Ovary (tissue), 9 donors: Measurements from ENCODE around the gene LRRN4CL. TPM values are rescaled to one million over a fixed set of nuclear protein-coding genes. Genes with fewer than 3 reads are reported as not detected.
A peak's percentile ranks its signal among the peaks of the same experiment; 100 is the strongest.

Experiments
- DNase-seq, 5 donors: peaks; one replicate each; pipeline ENCODE4 v3.0.0-alpha.2; 2019 to 2020
- H3K27ac ChIP-seq, 2 donors: fragments of 200-600 bp; one replicate each; pipeline versions ENCODE4 v1.5.1 to v1.8.0; 2019 to 2022
- H3K27me3 ChIP-seq: fragments of 200-600 bp; one replicate; pipeline ENCODE4 v1.8.0; 2022
- H3K36me3 ChIP-seq: fragments of 200-600 bp; sonication (generic); one replicate; pipeline ENCODE4 v1.5.1; 2019
- H3K4me1 ChIP-seq: one replicate; pipeline ENCODE4 v1.8.1; 2013; ENCODE audit warnings: mild to moderate bottlenecking, moderate library complexity; ENCODE audit not compliant: insufficient read depth
- H3K4me3 ChIP-seq: fragments of 200-600 bp; sonication (generic); one replicate; pipeline ENCODE4 v1.5.1; 2017
- H3K9me3 ChIP-seq, 2 donors: fragments of 200-600 bp in 1 of 2; sonication (generic) in 1 of 2; one replicate each; pipeline versions ENCODE4 v1.5.1 to v1.8.1; 2013 to 2019; ENCODE audit warnings: mild to moderate bottlenecking in 1 of 2, moderate library complexity in 1 of 2
- EP300 ChIP-seq: sonication (generic); formaldehyde crosslinking; IDR thresholded peaks from one replicate; pipeline ENCODE4 v1.6.1; 2017; ENCODE audit warnings: antibody characterized with exemption
- POLR2A ChIP-seq: fragments of 450-650 bp; IDR thresholded peaks from one replicate; pipeline ENCODE4 v1.6.1; 2017; ENCODE audit warnings: antibody characterized with exemption, mild to moderate bottlenecking, moderate library complexity
- WGBS, 3 donors: extraction: QIAGEN DNeasy Blood & Tissue Kit in 1 of 3; methylation state at CpG; one replicate each; pipeline versions ENCODE4 v1.1.5 to v1.1.7; 2013 to 2017; 5-methylcytosine and 5-hydroxymethylcytosine counted together
- intact Hi-C, 4 donors: fragments of 100-400 bp; cut with DNase I; formaldehyde crosslinking; loops; one replicate each; pipeline versions ENCODE4 v1.11.0 to v1.15.1; 2022 to 2023
- polyA plus RNA-seq, 2 donors: library from polyadenylated mRNA; stranded (reverse); fragments of 200-250 nt in 1 of 2; fragments of 350-450 nt in 1 of 2; fragmentation: Illumina TruSeq in 1 of 2; extraction: RNeasy Lipid Tissue Mini Kit (QIAGEN cat#74804) in 1 of 2; gene quantifications; one replicate each; pipeline ENCODE4 v1.2.3, GENCODE V29; 2013 to 2014
- total RNA-seq, 7 donors: library from RNA; depleted of rRNA in 2 of 7; stranded (reverse); fragments of >200 nt in 2 of 7; fragmentation: NEBNext Ultra II Directional in 3 of 7; extraction: Animal tissue kit (Norgen Biotek cat#: 25700) in 3 of 7; gene quantifications; one replicate each; pipeline versions ENCODE4 v1.1.0 to v1.2.4, GENCODE V29; 2016 to 2023
- TF ChIP-seq, protein P1 (sequence below), 3 donors: fragments of 450-650 bp in 2 of 3; fragments of 200-600 bp in 1 of 3; IDR thresholded peaks; one replicate each; pipeline versions ENCODE4 v1.5.1 to v1.8.0; 2016 to 2022; ENCODE audit warnings: antibody characterized with exemption in 3 of 3, mild to moderate bottlenecking in 1 of 3
- donor health status: DM: no; HTN: no; CAD: no; lungs with moderate emphysema.
- donor health status: DM: no; HTN: no; CAD: no.
- donor health status: Bipolar disorder and iron deficiency.
- donor health status: DM: yes; HTN: yes; CAD: no.
- donor health status: DM: no; HTN: no; CAD: no.
- donor health status: DM: yes; HTN: yes; CAD: no.

Gene LRRN4CL
- total and polyA plus RNA-seq, 9 donors: 18.5 to 38.6 (median 25.5) TPM

DNA sequence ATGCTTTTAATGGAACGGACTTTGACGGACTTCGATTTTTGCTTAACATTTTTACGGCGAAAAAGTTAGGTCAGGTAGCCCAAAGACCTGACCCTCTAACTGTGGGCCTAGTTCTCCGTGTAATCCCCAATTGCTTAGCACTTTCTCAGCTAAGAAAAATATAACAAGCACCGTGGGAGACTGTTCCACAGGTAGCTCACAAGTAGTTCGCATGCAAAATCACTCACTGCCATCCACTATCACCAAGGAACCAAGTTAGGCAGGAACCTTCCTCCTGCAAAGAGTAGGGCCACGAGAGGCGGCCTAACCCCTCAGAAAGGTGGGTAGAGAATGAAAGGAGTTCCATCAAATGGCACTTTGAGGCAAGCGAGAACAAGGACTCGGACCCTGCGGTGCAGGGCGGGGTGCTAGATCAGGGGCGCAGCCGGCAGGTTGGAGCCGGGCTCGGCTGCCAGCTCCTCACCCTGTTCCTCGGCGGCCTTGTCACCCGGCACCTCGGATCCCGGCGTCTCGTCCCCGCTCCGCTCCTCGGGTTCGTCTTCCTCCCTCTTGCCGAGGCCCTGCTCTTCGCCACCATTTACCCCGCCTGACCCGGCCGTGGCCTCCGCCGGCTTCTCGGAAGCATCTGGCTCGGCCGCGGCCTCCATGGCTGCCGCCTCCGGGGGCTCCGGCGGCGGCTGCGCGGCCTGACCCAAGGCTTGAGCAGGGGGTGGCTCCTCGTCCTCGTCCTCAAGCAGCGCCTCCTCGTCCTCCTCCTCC, 37.0 kb upstream of the LRRN4CL start:
- Histone ChIP-seq H3K9me3 (no peaks in the 10 kb centered on the region), H3K27ac (peak overlapping the region; percentile 50 to 89), H3K4me1 (peaks cover 3% of the 10 kb centered on the region), H3K36me3 (no peaks in the 10 kb centered on the region), H3K4me3 (peak overlapping the region; percentile 91), H3K27me3 (no peaks in the 10 kb centered on the region)
- peak in 1 of 5 donors; percentile 28 for DNase-seq
- TF ChIP-seq EP300: no peak
- TF ChIP-seq, protein P1, sequence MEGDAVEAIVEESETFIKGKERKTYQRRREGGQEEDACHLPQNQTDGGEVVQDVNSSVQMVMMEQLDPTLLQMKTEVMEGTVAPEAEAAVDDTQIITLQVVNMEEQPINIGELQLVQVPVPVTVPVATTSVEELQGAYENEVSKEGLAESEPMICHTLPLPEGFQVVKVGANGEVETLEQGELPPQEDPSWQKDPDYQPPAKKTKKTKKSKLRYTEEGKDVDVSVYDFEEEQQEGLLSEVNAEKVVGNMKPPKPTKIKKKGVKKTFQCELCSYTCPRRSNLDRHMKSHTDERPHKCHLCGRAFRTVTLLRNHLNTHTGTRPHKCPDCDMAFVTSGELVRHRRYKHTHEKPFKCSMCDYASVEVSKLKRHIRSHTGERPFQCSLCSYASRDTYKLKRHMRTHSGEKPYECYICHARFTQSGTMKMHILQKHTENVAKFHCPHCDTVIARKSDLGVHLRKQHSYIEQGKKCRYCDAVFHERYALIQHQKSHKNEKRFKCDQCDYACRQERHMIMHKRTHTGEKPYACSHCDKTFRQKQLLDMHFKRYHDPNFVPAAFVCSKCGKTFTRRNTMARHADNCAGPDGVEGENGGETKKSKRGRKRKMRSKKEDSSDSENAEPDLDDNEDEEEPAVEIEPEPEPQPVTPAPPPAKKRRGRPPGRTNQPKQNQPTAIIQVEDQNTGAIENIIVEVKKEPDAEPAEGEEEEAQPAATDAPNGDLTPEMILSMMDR (IDR thresholded peaks at IDR 0.05): peak in 1 of 3 donors; percentile 6
- intact Hi-C loops: loop anchor here in 3 of 4 donors (5.0 kb wide), 3 partner anchors 49 to 116 kb away; partner anchors contain the start of genes LBHD1 (in 1 of the 3), UBXN1 (in 1 of the 3) and UQCC3 (in 1 of the 3)
- 0% methylated on average over 51 of the region's 51 CpGs for WGBS, 3 donors

DNA sequence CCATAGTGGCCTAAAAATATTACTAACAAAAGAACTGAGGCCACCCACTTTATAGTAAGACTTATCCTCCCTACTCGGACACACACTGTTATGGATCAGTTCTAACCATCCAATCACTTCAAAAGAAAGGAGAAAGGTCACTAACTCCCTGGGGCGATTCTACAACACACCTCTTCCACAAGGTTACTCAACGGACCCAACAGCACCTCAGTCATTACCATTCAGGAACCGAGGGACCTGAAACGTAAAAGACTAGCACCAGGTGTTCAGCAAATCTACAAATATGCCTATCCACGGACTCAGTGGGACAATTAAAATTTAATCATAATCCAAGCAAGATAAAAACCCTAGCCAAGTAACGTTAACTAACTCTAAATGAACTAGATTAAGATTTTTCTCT, 36.3 kb upstream of the LRRN4CL start:
- 0 to 1% (median 1%) methylated on average over 7 of the region's 7 CpGs for WGBS, 3 donors
- Histone ChIP-seq H3K9me3 (no peaks in the 10 kb centered on the region), H3K36me3 (no peaks in the 10 kb centered on the region), H3K27ac (no peak overlapping the region), H3K4me1 (peaks cover 3% of the 10 kb centered on the region), H3K4me3 (peak overlapping the region; percentile 91), H3K27me3 (no peaks in the 10 kb centered on the region)
- TF ChIP-seq POLR2A: no peak
- no peak for TF ChIP-seq EP300
- TF ChIP-seq, protein P1 (IDR thresholded peaks at IDR 0.05): no peak
- DNase-seq: no peak
- intact Hi-C loops: loop anchor here in 3 of 4 donors (5.0 kb wide), 3 partner anchors 48 to 117 kb away; partner anchors contain the start of genes LBHD1 (in 1 of the 3), UBXN1 (in 1 of the 3) and UQCC3 (in 1 of the 3)

DNA sequence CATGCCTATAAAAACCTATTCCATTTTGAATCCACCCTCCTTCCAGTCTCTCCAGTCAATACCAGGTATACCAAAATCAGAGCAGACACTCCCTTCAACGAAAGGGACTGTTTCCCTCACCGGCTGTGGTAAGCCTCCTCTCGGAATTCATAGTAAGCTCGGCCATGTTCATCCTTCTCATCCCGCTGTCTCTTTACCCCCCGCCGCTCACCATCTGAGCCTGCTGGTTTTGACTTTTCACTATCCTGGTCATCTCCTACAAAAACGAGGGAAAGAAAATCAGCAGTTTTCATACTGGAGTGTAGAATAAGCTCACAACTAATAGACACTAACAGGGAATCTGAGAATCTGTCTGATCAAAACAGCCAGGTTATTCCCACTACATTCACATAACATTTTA, 34.8 kb upstream of the LRRN4CL start:
- Histone ChIP-seq H3K27ac (no peak overlapping the region), H3K4me3 (peak overlapping the region; percentile 91), H3K36me3 (no peaks in the 10 kb centered on the region), H3K27me3 (no peaks in the 10 kb centered on the region), H3K9me3 (no peaks in the 10 kb centered on the region), H3K4me1 (no peaks in the 10 kb centered on the region)
- intact Hi-C loops: no loop called here
- no peak for TF ChIP-seq EP300
- TF ChIP-seq, protein P1 (IDR thresholded peaks at IDR 0.05): no peak
- TF ChIP-seq POLR2A: no peak
- WGBS, 3 donors: 21 to 31% (median 29%) methylated on average over 8 of the region's 8 CpGs
- DNase-seq: no peak

DNA sequence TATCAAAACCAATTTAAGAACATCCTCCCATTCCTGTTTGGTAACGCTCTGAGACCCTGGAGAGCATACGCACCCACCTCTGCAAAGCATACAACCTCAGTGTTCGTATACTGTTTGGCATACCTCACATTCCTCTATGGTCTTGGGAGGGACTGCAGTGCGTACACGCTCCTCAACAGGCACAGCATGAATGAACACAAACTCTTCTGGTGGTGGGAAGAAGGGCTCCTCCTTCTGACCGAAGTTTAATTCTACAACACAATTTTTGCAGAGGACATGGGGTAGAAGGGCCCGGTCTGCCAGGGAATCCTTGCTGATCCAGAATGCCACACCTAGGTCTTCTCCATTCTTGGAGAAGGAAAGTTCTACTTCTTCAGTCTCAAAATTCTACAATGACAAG, 32.7 kb upstream of the LRRN4CL start:
- intact Hi-C loops: no loop called here
- Histone ChIP-seq H3K9me3 (no peaks in the 10 kb centered on the region), H3K36me3 (no peaks in the 10 kb centered on the region), H3K27me3 (no peaks in the 10 kb centered on the region), H3K4me3 (no peak overlapping the region), H3K27ac (no peak overlapping the region), H3K4me1 (no peaks in the 10 kb centered on the region)
- TF ChIP-seq, protein P1 (IDR thresholded peaks at IDR 0.05): no peak
- no peak for TF ChIP-seq EP300
- no peak for TF ChIP-seq POLR2A
- 51 to 55% (median 54%) methylated on average over 7 of the region's 7 CpGs for WGBS, 3 donors
- no peak for DNase-seq
